OCI-LY1 (cell line): ENCODE data around the gene C4A.

ENCODE experiments used
- H2AFZ ChIP-seq: fragments of 200-600 bp; sonication (generic), shearing (Covaris generic); 2 replicates; pipeline ENCODE4 v1.6.0; 2014; ENCODE audit warnings: antibody characterized with exemption, mild to moderate bottlenecking, low read length
- H3F3A ChIP-seq: fragments of 200-600 bp; sonication (generic), shearing (Covaris generic); 2 replicates; pipeline ENCODE4 v1.6.0; 2014; ENCODE audit warnings: mild to moderate bottlenecking, antibody characterized with exemption, low read length, moderate library complexity; ENCODE audit not compliant: insufficient read depth
- H3K27ac ChIP-seq: fragments of 200-600 bp; sonication (generic); 2 replicates; pipeline ENCODE4 v1.5.1; 2014; ENCODE audit warnings: low read length, mixed run types, mild to moderate bottlenecking, low read depth; ENCODE audit not compliant: poor library complexity, severe bottlenecking
- H3K27me3 ChIP-seq: fragments of 200-600 bp; sonication (generic); 2 replicates; pipeline ENCODE4 v1.6.0; 2014; ENCODE audit warnings: antibody characterized with exemption, mild to moderate bottlenecking, low read length, moderate library complexity; ENCODE audit not compliant: insufficient read depth
- H3K36me3 ChIP-seq: fragments of 200-600 bp; sonication (generic); 2 replicates; pipeline ENCODE4 v1.6.1; 2014; ENCODE audit warnings: mild to moderate bottlenecking, antibody characterized with exemption, low read length, moderate library complexity, mixed read lengths; ENCODE audit not compliant: insufficient read depth
- H3K4me1 ChIP-seq: fragments of 200-600 bp; sonication (generic); 2 replicates; pipeline ENCODE4 v1.5.1; 2014; ENCODE audit warnings: mild to moderate bottlenecking, low read length, moderate library complexity; ENCODE audit not compliant: insufficient read depth, severe bottlenecking
- H3K4me2 ChIP-seq: fragments of 200-600 bp; sonication (generic), shearing (Covaris generic); 2 replicates; pipeline ENCODE4 v1.6.1; 2014; ENCODE audit warnings: low read length
- H3K4me3 ChIP-seq: fragments of 200-600 bp; sonication (generic); 2 replicates; pipeline ENCODE4 v1.5.1; 2014; ENCODE audit warnings: low read length, low read depth, mild to moderate bottlenecking, mixed read lengths; ENCODE audit not compliant: poor library complexity, severe bottlenecking
- H3K79me2 ChIP-seq: fragments of 200-600 bp; shearing (Covaris generic); 2 replicates; pipeline ENCODE4 v1.6.1; 2016; ENCODE audit warnings: mixed run types, low read length, mixed read lengths; ENCODE audit not compliant: insufficient read depth
- H3K9ac ChIP-seq: fragments of 200-600 bp; sonication (generic), shearing (Covaris generic); 2 replicates; pipeline ENCODE4 v1.6.1; 2014; ENCODE audit warnings: mild to moderate bottlenecking, low read length, mixed read lengths
- H3K9me2 ChIP-seq: fragments of 200-600 bp; sonication (generic), shearing (Covaris generic); 2 replicates; pipeline ENCODE4 v1.6.1; 2014; ENCODE audit warnings: low read depth, mild to moderate bottlenecking, low read length, mixed read lengths
- H3K9me3 ChIP-seq: fragments of 200-600 bp; shearing (Covaris generic); 2 replicates; pipeline ENCODE4 v1.6.1; 2014; ENCODE audit warnings: low read length, mixed read lengths
- H4K20me1 ChIP-seq: fragments of 200-600 bp; sonication (generic), shearing (Covaris generic); 2 replicates; pipeline ENCODE4 v1.6.0; 2016; ENCODE audit warnings: mild to moderate bottlenecking, low read length; ENCODE audit not compliant: insufficient read depth
- CTCF ChIP-seq: fragments of 200-600 bp; sonication (generic), shearing (Covaris generic); IDR thresholded peaks from 2 replicates; pipeline ENCODE4 v1.5.1; 2017; ENCODE audit warnings: mild to moderate bottlenecking, antibody characterized with exemption, low read length, moderate library complexity, mixed read lengths
- EZH2 ChIP-seq: fragments of 200-600 bp; sonication (generic), shearing (Covaris generic); IDR thresholded peaks from 2 replicates; pipeline ENCODE4 v1.8.0; 2017; ENCODE audit warnings: borderline replicate concordance, mixed run types, mild to moderate bottlenecking, antibody characterized with exemption, low read length, moderate library complexity, mixed read lengths

Gene C4A

DNA sequence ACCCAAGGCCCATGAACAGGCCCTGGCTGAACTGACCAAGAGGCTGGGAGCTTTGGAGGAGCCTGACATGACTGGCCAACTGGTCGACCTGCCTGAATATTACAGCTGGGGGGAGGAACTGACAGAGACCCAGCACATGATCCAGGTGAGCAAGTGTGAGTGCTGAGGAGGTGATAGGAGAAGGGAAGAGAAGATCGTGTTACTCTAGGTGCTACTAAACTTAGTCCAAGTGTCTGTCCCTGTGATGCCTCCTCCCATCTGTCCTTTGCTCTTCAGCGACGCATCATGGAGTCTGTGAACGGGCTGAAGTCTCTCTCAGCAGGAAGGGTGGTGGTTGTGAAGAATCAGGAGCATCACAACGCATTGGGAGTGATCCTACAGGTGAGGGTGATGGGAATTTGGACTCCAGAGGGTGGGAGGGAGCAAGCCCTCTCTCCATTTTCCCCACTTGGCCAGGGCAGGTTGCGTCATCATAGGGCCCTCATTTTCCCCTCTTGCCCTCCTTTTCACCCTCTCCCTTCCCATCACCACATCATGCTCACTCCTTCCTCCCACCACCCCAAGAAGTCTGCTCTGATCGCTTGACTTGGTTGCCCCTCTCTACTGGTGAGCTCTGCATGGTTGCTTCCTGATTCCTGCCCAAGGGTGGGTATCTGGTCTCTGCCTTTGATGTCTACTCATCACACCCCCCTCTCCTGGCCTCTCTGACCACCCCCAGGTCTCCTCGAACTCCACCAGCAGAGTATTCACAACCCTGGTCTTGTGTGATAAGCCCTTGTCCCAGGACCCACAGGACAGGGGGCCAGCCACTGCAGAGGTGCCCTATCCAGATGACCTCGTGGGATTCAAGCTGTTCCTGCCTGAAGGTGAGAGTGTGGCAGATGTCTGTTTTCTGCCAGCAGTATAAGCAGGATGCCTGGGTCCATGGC lies 14.6 kb upstream of the C4A start:
- Histone ChIP-seq H3K79me2 (no peaks in the 10 kb centered on the region), H3K9ac (no peak overlapping the region), H3K27me3 (no peaks in the 10 kb centered on the region), H2AFZ (no peak overlapping the region), H4K20me1 (no peaks in the 10 kb centered on the region), H3K36me3 (peaks cover 82% of the 10 kb centered on the region), H3K4me2 (no peak overlapping the region), H3K4me3 (no peak overlapping the region), H3K27ac (no peak overlapping the region), H3F3A (no peaks in the 10 kb centered on the region), H3K9me2 (no peaks in the 10 kb centered on the region), H3K4me1 (peaks cover 23% of the 10 kb centered on the region), H3K9me3 (no peaks in the 10 kb centered on the region)
- no peak for TF ChIP-seq EZH2
- no peak for TF ChIP-seq CTCF

DNA sequence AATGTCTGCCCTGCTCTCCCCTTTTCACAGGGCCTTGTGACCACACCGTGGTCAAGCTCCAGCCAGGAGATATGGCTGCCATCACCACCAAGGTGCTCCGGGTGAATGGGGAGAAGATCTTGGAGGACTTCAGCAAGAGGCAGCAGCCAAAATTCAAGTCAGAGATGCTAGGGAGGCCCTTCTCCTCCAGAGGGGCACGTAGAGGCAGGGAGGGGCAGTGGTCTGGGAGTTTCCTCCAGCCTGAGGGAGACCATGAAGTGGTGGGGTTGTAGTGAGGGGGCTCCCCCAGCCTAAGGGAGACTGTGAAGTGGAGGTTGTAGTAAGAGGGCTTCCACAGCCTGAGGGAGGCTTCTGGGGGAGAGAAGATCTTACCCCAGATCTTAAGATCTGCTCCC lies 13.9 kb upstream of the C4A start:
- no peak overlapping the region for H3K4me3 ChIP-seq
- H3K27ac ChIP-seq: no peak overlapping the region
- H3K9me3 ChIP-seq: no peaks in the 10 kb centered on the region
- H3K27me3 ChIP-seq: no peaks in the 10 kb centered on the region
- TF ChIP-seq CTCF (no peak), EZH2 (no peak)
- H3K79me2 ChIP-seq: no peaks in the 10 kb centered on the region
- peaks cover 75% of the 10 kb centered on the region for H3K36me3 ChIP-seq
- no peak overlapping the region for H3K9ac ChIP-seq
- no peak overlapping the region for H2AFZ ChIP-seq
- no peaks in the 10 kb centered on the region for H3K9me2 ChIP-seq
- H4K20me1 ChIP-seq: no peaks in the 10 kb centered on the region
- H3K4me1 ChIP-seq: peaks cover 27% of the 10 kb centered on the region
- H3F3A ChIP-seq: no peaks in the 10 kb centered on the region
- H3K4me2 ChIP-seq: no peak overlapping the region

- no peaks in the 10 kb centered on the region for H3K9me3 ChIP-seq
- H3K27ac ChIP-seq: no peak overlapping the region
- H3F3A ChIP-seq: no peaks in the 10 kb centered on the region
- no peak overlapping the region for H3K4me2 ChIP-seq
- no peak overlapping the region for H3K4me3 ChIP-seq
- H3K9ac ChIP-seq: no peak overlapping the region
- peaks cover 71% of the 10 kb centered on the region for H3K36me3 ChIP-seq
- H3K9me2 ChIP-seq: no peaks in the 10 kb centered on the region
- H4K20me1 ChIP-seq: no peaks in the 10 kb centered on the region
- no peaks in the 10 kb centered on the region for H3K27me3 ChIP-seq
- peaks cover 31% of the 10 kb centered on the region for H3K4me1 ChIP-seq
- H2AFZ ChIP-seq: no peak overlapping the region
- no peaks in the 10 kb centered on the region for H3K79me2 ChIP-seq
- TF ChIP-seq CTCF (no peak), EZH2 (no peak)
Measured at GRCh38 chr6:31968326-31968725, 13.5 kb upstream of the C4A start.
